HG02763 (cell line): ENCODE data around the gene KLF13.

Source experiments
- ATAC-seq: cut with Tn5 transposase; IDR thresholded peaks from one replicate; pipeline ENCODE4 v1.9.1; 2021; ENCODE audit warnings: mild to moderate bottlenecking, moderate library complexity; ENCODE audit not compliant: unreplicated experiment

KLF13 gene

GRCh38 chr15:31360843-31361763 is 34.5 kb downstream of the KLF13 start:
- peak; percentile 55 for ATAC-seq

DNA sequence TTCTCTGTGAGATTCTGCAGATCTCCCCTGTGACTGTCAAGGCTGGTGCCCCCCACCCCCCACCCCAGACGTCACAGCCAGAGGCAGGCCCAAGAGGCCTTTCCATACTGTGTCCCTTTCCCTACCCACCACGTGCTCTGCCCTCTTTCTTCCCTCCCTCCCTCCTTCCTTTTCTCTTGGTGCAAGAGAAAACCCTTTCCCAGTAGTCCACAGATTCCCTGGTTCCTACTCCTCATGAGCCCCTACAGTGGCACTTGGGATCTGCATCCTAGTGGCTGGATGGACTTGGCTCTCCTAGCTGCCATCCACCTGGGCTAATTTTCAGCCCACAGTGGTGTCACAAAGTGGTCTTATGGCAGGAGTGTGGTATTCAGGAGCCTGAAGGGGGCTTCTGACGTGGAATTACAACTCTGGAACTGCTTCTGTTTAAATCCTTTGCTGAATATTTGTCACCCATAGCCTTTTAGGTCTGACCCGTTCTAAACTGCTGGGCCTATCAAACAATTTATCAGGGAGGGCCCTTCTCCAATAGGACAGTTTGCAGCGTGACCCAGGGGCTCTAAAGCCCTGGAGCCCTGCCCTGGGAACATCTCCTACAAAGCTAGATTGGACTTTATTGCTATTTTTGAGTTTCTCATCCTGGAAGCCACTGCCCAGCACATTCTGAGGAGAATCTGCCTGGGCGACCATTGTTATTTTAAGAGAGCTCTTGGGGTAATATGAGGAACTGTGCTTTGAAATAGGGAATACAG is 35.3 kb downstream of the KLF13 start:
- no peak for ATAC-seq

- ATAC-seq, result no peak
Measured at GRCh38 chr15:31362886-31363285, 36.3 kb downstream of the KLF13 start.

- ATAC-seq, result no peak
Measured at GRCh38 chr15:31364301-31365031, 37.8 kb downstream of the KLF13 start.

DNA sequence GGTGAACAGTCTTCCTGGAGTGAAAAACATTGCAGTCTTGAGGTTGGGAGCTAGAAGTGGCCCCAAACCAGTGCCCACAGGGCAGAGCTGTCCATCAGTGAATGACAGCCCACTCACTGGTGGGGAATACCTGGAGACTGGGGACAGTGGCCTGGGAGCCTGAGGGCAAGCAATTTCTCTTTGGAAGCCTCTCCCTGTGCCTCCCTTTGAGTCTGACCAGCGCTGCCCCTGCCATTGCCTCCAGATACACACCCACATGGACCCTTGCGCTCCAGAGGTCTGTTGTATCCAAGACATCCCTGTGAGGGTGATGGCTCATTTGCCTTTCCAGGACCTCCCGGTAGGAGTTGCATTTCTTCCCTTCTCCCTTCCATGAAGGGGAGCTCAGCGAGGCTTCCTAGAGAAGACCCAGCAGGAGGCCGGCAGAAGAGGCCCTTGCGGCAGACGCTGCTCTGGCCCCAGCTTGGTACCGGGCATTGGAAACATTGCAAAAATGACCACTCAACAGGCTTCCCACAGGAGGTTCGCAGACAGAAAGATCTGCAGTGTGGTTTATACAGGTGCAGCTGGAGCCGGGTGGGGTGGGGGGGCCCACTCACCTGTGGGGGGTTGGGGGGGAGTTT is 38.5 kb downstream of the KLF13 start:
- no peak for ATAC-seq

- peak; percentile 36 for ATAC-seq
Measured at GRCh38 chr15:31365655-31366127, 39.1 kb downstream of the KLF13 start.

- ATAC-seq, result no peak
Measured at GRCh38 chr15:31366169-31366734, 39.6 kb downstream of the KLF13 start.

- no peak for ATAC-seq
Measured at GRCh38 chr15:31367021-31367729, 40.5 kb downstream of the KLF13 start.

GRCh38 chr15:31367730-31368344 is 41.2 kb downstream of the KLF13 start:
- ATAC-seq, result peak; percentile 37

DNA sequence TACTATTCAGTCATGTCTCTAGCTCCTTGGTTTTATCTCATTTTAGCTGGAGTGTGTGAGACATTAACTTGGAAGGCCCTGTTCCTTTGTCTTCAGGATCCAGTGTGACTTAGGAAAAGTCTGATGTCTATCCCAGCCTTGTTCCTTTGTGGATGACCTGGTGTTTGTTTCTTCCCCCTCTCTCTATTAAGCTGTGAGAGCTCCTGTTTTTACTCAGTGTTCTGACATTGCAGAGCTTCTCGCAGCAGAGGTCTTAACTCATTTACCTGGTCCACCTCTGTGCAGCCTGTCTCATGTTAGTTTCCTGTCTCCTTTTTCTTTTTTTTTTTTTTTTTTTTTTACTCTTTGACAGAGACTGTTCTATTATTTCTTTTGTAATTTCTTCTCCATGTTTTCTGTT is 43.1 kb downstream of the KLF13 start:
- no peak for ATAC-seq

GRCh38 chr15:31371520-31372240 is 45.0 kb downstream of the KLF13 start:
- ATAC-seq, result no peak

DNA sequence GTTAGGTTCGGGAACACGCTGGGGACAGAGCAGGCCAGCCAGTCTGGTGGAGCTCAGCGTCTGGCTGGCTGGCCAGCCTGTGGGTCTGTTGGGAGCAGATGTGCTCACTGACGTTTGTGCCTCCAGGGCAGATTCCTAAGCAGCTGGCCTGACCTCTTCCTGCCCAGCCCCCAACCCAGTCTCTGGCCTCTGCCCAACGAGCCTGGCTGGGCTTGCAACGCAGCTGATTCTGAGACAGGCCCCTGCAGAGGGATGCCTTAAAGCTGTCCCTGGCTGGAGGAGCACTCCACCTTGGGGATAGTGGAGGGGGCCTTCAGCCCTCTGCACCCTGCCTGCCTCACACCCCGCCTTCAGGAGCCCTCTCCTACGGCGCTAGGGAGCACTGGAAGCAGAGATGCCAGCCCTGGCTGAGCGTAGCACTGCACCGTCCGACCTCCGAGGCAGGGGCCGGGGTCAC is 46.0 kb downstream of the KLF13 start:
- no peak for ATAC-seq

DNA sequence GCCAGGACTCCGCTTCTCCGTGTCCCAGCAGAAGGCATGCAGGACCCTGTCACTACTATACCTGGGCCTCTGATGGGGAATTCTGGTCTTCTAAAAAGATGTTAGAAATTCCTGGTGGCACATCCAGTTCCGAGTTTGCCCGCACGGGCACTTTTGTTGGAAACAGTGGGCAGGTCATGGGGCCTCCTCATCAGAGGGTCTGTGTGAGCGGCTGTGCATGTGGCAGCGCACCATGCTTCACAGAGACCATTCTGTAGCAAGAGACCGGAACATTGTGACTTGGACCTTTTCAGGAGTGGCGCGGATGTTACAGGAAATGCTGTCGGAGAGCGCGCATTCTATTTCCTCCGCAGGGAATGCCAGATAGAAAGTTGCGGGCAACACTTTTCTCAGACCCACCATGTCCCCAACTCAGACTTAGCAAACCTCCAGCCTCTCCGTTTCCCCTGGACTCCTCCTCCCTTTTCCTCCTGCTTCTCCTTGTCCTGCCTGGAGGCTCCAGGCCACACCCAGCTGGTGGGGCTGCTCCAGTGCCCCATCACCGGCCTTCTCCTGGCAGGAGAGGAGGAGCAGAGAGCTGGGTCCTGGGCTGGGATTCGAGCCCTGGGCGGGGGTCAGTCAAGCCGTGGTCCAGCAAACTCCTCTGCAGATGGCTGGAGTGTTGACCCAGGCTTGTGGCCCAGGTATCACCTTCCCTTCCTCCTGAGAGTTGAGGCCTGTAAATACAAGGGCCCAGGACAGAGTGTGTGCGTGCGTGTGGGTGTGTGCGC is 46.6 kb downstream of the KLF13 start:
- ATAC-seq, result no peak

DNA sequence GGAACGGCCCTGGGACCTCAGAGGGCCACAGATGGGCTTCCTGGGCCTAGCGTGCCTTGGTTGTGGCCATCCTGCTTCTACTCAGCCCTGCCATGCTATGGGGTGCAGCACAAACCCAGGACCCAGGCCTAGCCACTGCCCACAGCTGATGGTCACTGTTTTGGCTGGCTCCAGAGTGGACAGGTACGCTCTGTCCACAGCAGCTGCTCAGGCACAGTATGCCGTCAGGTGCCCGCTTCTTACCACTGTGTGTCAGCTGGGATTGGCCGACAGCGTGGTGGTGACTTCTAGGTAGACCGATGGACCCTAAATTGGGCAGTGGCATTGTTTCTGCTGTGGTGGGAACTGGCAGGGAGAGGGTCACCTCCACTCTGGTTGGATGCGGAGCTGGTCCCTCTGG is 47.3 kb downstream of the KLF13 start:
- ATAC-seq, result no peak

- ATAC-seq, result no peak
Measured at GRCh38 chr15:31374489-31374888, 47.9 kb downstream of the KLF13 start.

GRCh38 chr15:31374986-31375385 is 48.4 kb downstream of the KLF13 start:
- no peak for ATAC-seq

GRCh38 chr15:31375772-31376171 is 49.1 kb downstream of the KLF13 start:
- no peak for ATAC-seq

DNA sequence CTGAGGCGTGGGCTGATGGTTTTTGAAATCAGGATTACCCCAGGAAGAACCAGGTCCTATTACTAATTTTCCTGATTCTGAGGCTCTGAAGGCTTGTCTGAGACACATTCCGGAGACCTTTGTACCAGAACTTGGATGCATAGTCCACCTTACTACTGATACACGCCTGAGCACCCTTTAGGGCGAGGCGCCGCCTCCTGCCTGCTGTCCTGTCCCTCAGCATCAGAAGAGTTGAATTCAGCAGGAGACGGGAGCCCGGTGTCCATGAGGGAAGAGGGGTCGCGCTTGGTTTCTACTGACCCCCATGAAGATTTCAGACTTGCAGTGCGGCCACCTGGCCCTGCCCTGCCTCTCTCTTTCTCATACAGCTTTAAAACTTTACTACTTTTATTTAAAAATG is 49.9 kb downstream of the KLF13 start:
- no peak for ATAC-seq
